ENCODE data around the gene AAMP. TPM values are rescaled to one million over a fixed set of nuclear protein-coding genes. Genes with fewer than 3 reads are reported as not detected.

AAMP gene
- total and polyA plus RNA-seq, 2 donors (not counting 3 experiments of a cell fraction or from before 2014, with no cell fraction given), result 69.3 to 84.4 TPM

- intact Hi-C loops (cut with micrococcal nuclease) (no loop called here), dilution Hi-C loops (cut with MboI; ENCODE audit: extremely low pct_ligation_motif_present, low sequenced_read_pairs) (no loop called here)
- TF ChIP-seq MYC (IDR thresholded peaks at IDR 0.05; ENCODE audit: low read depth, low read length), result no peak
- no peak for TF ChIP-seq EZH2 (IDR thresholded peaks at IDR 0.05; ENCODE audit: borderline replicate concordance, low read depth, low read length, severe bottlenecking)
- TF ChIP-seq JUN (IDR thresholded peaks at IDR 0.05; ENCODE audit: borderline replicate concordance, insufficient read depth, insufficient read length, low read depth), result no peak
- TF ChIP-seq MAX (IDR thresholded peaks at IDR 0.05; ENCODE audit: insufficient read depth, insufficient read length), result no peak
- TF ChIP-seq FOS (IDR thresholded peaks at IDR 0.05; ENCODE audit: borderline replicate concordance, insufficient read depth, low read length), result no peak
- TF ChIP-seq GATA2 (IDR thresholded peaks at IDR 0.05; ENCODE audit: insufficient read depth, insufficient read length, low read depth, low read length), result no peak
- TF ChIP-seq POLR2AphosphoS5 (IDR thresholded peaks at IDR 0.05; ENCODE audit: insufficient read depth, low read depth, low read length), result no peak
- TF ChIP-seq POLR2A (IDR thresholded peaks at IDR 0.05; ENCODE audit: low read depth, low read length), result no peak
- TF ChIP-seq CTCF (IDR thresholded peaks at IDR 0.05; ENCODE audit: extremely low read depth in 1 of 2, insufficient read depth in 1 of 2, low read depth in 1 of 2, low read length in 2 of 2), result no peak
- Histone ChIP-seq H4K20me1 (replicated peaks; ENCODE audit: control insufficient read depth, extremely low read depth, insufficient read depth, low read length) (no peaks in the 10 kb centered on the region), H3K4me2 (ENCODE audit: insufficient read depth, low read length) (no peak overlapping the region), H3K27me3 (ENCODE audit: control insufficient read depth in 2 of 2, insufficient read depth in 2 of 2, low read length in 2 of 2) (no peaks in the 10 kb centered on the region), H3K4me3 (replicated peaks in 1 of 3; ENCODE audit: insufficient read depth in 1 of 3, low read depth in 1 of 3, low read length in 3 of 3) (no peak overlapping the region), H3K4me1 (ENCODE audit: control insufficient read depth, extremely low read depth, insufficient read depth, low read length) (no peaks in the 10 kb centered on the region), H3K36me3 (ENCODE audit: control insufficient read depth in 2 of 2, extremely low read depth in 1 of 2, insufficient read depth in 2 of 2, low read length in 2 of 2) (peaks cover 58 to 78% of the 10 kb centered on the region in 2 experiments), H3K27ac (ENCODE audit: insufficient read depth, low read depth, low read length) (no peak overlapping the region), H2AFZ (ENCODE audit: low read depth, low read length) (no peak overlapping the region), H3K9ac (replicated peaks; ENCODE audit: extremely low read depth, insufficient read depth, low read length) (no peak overlapping the region), H3K79me2 (ENCODE audit: control insufficient read depth, insufficient read depth, low read length) (no peaks in the 10 kb centered on the region), H3K9me3 (replicated peaks; ENCODE audit: control insufficient read depth, insufficient read depth, low read length) (no peaks in the 10 kb centered on the region), H3K9me1 (replicated peaks; ENCODE audit: control insufficient read depth, extremely low read depth, insufficient read depth, low read length) (no peaks in the 10 kb centered on the region)
- DNase-seq (ENCODE audit: low read depth, low spot score) (no peak), FAIRE-seq (no peak)
- no TSS peak for BruUV-seq (replicated peaks)
- ChIA-PET POLR2A (no interaction called here), CTCF (no interaction called here)
Observed at GRCh38 chr2:218249691-218250090, 20.2 kb downstream of the AAMP start.

Measured in endothelial cell of umbilical vein (primary cell).